ENCODE data around the gene GCN1.
"Not testable (repeated sequence)": the region's sequence is repeated elsewhere in the genome, so short reads cannot be mapped to it uniquely, and the experiment has no call there.

The GCN1 gene

DNA sequence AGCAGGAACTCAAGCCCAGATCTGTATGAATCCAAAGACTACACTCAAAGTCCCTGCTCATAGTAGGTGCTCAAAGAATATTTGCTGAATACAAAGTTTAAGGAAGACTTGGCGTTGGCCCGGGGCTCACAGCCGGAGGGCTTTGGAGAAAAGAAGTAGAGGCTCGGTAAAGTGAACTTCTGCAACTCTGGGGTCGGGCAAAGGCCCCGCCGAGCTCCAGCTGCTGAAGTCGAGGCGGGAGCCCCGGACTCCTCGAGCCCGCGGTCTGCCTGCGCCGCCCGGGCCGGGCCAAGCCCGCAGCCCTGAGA lies 335 bp downstream of the GCN1 start:
- TF ChIP-seq, protein P1, sequence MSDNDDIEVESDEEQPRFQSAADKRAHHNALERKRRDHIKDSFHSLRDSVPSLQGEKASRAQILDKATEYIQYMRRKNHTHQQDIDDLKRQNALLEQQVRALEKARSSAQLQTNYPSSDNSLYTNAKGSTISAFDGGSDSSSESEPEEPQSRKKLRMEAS (IDR thresholded peaks at IDR 0.05; ENCODE audit: low read depth, low read length): no peak
- TF ChIP-seq POLR2A (IDR thresholded peaks at IDR 0.05; ENCODE audit: extremely low read depth, insufficient read length) (no peak), MYC (IDR thresholded peaks at IDR 0.05; ENCODE audit: low read depth, low read length) (no peak)
- TF ChIP-seq, protein P2, sequence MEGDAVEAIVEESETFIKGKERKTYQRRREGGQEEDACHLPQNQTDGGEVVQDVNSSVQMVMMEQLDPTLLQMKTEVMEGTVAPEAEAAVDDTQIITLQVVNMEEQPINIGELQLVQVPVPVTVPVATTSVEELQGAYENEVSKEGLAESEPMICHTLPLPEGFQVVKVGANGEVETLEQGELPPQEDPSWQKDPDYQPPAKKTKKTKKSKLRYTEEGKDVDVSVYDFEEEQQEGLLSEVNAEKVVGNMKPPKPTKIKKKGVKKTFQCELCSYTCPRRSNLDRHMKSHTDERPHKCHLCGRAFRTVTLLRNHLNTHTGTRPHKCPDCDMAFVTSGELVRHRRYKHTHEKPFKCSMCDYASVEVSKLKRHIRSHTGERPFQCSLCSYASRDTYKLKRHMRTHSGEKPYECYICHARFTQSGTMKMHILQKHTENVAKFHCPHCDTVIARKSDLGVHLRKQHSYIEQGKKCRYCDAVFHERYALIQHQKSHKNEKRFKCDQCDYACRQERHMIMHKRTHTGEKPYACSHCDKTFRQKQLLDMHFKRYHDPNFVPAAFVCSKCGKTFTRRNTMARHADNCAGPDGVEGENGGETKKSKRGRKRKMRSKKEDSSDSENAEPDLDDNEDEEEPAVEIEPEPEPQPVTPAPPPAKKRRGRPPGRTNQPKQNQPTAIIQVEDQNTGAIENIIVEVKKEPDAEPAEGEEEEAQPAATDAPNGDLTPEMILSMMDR (IDR thresholded peaks at IDR 0.05; ENCODE audit: low read depth, low read length): no peak
- H3K4me3 ChIP-seq (ENCODE audit: low read depth, low read length): peak overlapping the region; percentile 79
- no peak for DNase-seq (ENCODE audit: low read depth)

DNA sequence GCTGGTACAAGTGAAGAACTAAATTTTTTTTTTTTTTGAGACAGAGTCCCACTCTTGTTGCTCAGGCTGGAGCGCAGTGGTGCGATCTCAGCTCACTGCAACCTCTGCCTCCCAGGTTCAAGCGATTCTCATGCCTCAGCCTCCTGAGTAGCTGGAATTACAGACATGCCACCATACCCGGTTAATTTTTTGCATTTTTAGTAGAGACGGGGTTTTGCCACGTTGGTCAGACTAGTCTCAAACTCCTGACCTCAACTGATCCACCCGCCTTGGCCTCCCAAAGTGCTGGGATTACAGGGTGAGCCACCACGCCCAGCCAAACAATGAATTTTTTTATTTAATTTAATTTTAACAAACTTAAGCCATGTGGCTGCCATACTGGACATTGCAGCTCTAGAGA lies 1.2 kb downstream of the GCN1 start:
- DNase-seq (ENCODE audit: low read depth): not testable (repeated sequence)
- peak overlapping the region; percentile 79 for H3K4me3 ChIP-seq (ENCODE audit: low read depth, low read length)

DNA sequence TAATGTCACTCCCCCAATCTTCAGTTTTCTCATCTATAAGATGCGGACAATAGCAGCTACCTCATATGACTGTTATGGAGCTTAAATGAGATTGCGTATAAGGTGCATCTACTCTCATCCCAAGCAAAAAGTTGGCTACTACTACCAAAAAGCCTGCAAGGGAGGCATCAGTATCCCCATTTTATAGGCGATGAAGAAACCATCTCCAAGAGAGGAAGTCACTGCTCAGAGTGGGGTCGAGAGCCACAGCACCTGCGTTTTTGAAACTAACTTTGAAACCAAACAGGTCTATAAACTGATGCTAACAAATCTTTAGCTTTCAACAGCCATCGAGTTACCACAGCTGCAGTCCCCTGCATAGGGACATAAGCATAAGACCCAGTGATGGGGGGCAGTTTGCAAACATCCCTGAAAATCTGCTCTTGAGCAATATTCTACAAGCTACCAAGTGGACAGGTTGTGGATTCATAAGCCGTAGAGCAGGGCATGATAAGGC lies 3.5 kb downstream of the GCN1 start:
- TF ChIP-seq POLR2A (IDR thresholded peaks at IDR 0.05; ENCODE audit: extremely low read depth, insufficient read length): no peak
- no peak for TF ChIP-seq MYC (IDR thresholded peaks at IDR 0.05; ENCODE audit: low read depth, low read length)
- TF ChIP-seq, protein P1 (IDR thresholded peaks at IDR 0.05; ENCODE audit: low read depth, low read length): no peak
- TF ChIP-seq, protein P2 (IDR thresholded peaks at IDR 0.05; ENCODE audit: low read depth, low read length): no peak
- H3K4me3 ChIP-seq (ENCODE audit: low read depth, low read length): no peak overlapping the region

DNA sequence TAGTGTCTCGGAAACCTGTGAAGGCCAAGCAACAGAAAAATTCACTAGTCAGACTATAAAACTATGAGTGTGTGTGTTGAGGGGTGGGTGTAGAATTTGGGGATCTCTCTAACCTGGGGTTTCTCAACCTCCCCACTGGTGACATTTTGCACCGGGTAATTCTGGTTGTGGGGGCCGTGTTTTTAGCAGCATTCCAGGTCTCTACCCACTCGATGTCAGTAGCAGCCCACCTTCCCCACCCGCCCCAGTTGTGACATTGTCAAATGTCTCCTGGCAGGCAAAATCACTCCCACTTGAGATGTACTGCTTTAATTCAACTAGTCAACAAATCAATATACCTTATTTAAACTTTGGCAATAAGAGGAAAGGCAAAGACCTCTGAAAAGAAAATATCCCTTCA lies 4.1 kb downstream of the GCN1 start:
- no peak for TF ChIP-seq MYC (IDR thresholded peaks at IDR 0.05; ENCODE audit: low read depth, low read length)
- TF ChIP-seq POLR2A (IDR thresholded peaks at IDR 0.05; ENCODE audit: extremely low read depth, insufficient read length): no peak
- TF ChIP-seq, protein P1 (IDR thresholded peaks at IDR 0.05; ENCODE audit: low read depth, low read length): no peak
- TF ChIP-seq, protein P2 (IDR thresholded peaks at IDR 0.05; ENCODE audit: low read depth, low read length): no peak
- DNase-seq (ENCODE audit: low read depth): no peak
- H3K4me3 ChIP-seq (ENCODE audit: low read depth, low read length): no peak overlapping the region

More for the DNA sequence above, 3.5 kb downstream of the GCN1 start:
- DNase-seq (ENCODE audit: low read depth): no peak

DNA sequence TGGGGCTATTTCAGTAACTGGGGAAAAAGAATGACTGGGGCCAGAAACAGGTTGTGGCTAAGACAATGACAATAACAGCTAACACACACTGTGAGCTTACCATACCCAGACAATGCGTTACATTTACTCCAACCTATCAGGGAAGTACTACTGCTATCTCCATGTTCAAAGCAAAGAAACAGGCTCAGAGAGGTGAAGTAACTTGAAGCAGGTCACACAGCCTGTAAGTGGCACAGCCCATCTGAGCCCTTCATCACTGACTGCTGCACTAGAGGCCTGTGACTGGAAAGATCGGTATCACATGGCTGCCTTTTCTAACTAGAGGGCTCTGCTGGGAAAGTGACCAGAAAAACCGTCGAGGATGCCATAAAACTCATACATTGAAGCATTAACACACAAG lies 7.9 kb downstream of the GCN1 start:
- no peak overlapping the region for H3K4me3 ChIP-seq (ENCODE audit: low read depth, low read length)
- TF ChIP-seq POLR2A (IDR thresholded peaks at IDR 0.05; ENCODE audit: extremely low read depth, insufficient read length) (no peak), MYC (IDR thresholded peaks at IDR 0.05; ENCODE audit: low read depth, low read length) (no peak)
- TF ChIP-seq, protein P2 (IDR thresholded peaks at IDR 0.05; ENCODE audit: low read depth, low read length): no peak
- TF ChIP-seq, protein P1 (IDR thresholded peaks at IDR 0.05; ENCODE audit: low read depth, low read length): no peak
- DNase-seq (ENCODE audit: low read depth): no peak

DNA sequence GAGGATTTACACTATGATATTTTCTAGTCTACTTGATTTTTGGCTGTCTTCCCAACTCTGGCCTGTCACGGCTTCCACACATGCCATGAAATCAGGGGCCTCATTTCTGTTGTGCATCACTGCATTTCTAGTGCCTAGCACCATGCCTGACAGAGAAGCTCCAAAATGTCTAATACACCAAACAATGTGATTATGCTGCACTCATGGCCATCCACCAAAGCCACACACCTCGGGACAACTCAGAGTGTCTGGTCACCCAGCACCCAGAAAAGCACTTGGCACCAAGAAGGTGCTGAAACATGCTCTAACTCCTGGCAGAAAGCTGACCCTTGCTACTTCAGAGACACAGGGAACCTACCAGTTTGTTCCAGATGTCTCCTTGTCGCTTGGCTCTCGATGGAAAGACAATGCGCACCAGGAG lies 11.3 kb downstream of the GCN1 start:
- DNase-seq (ENCODE audit: low read depth): no peak
- TF ChIP-seq POLR2A (IDR thresholded peaks at IDR 0.05; ENCODE audit: extremely low read depth, insufficient read length) (no peak), MYC (IDR thresholded peaks at IDR 0.05; ENCODE audit: low read depth, low read length) (no peak)
- TF ChIP-seq, protein P2 (IDR thresholded peaks at IDR 0.05; ENCODE audit: low read depth, low read length): no peak
- TF ChIP-seq, protein P1 (IDR thresholded peaks at IDR 0.05; ENCODE audit: low read depth, low read length): no peak
- no peak overlapping the region for H3K4me3 ChIP-seq (ENCODE audit: low read depth, low read length)

Measured in NB4 (cell line).